ENCODE results near the gene GPX4. TPM values are rescaled to one million over a fixed set of nuclear protein-coding genes. Genes with fewer than 3 reads are reported as not detected.

Gene GPX4
- total RNA-seq, 1 experiment from 2014 or later: 577 TPM

- CTCF ChIA-PET: no interaction called here
- no peak overlapping the region for H3K4me3 ChIP-seq (ENCODE audit: low read depth in 2 of 2, low read length in 2 of 2)
- in situ Hi-C loops (cut with HindIII; ENCODE audit: low pct_unique_long_range_greater_than_20kb, low sequenced_read_pairs): no loop called here
These were observed 2.5 kb upstream of the GPX4 start for GRCh38 chr19:1101337-1101698.

GRCh38 chr19:1102407-1103131 lies 1.2 kb upstream of the GPX4 start:
- POLR2A ChIA-PET: interaction anchor here (0.6 to 0.9 kb wide), 2 partner anchors 9 to 12 kb away, joined by 3 to 10 read pairs; no protein-coding TSS in a partner anchor
- in situ Hi-C loops (cut with HindIII; ENCODE audit: low pct_unique_long_range_greater_than_20kb, low sequenced_read_pairs) (no loop called here), intact Hi-C loops (cut with micrococcal nuclease; ENCODE audit: unreplicated experiment) (no loop called here)
- DNase-seq (ENCODE audit: low read depth, low spot score) (peak; percentile 92), ATAC-seq (peak; percentile 2; the same call in 1 of the 2 replicates)
- Histone ChIP-seq H3K9me3 (ENCODE audit: control insufficient read depth, insufficient read depth, low read depth, low read length) (no peaks in the 10 kb centered on the region), H3K4me1 (ENCODE audit: control insufficient read depth, insufficient read depth, low read length) (peaks cover 46% of the 10 kb centered on the region), H3K36me3 (ENCODE audit: control insufficient read depth, insufficient read depth, low read length) (no peaks in the 10 kb centered on the region; the same call in 1 of the 2 replicates), H3K27ac (ENCODE audit: low read length) (peak overlapping the region; percentile 84), H3K27me3 (ENCODE audit: control insufficient read depth, insufficient read depth, low read length) (no peaks in the 10 kb centered on the region), H3K4me3 (ENCODE audit: low read depth in 2 of 2, low read length in 2 of 2) (no peak overlapping the region; a peak in 1 of 4 replicates)
- TF ChIP-seq POLR2AphosphoS5 (IDR thresholded peaks at IDR 0.05; ENCODE audit: low read depth, low read length) (peak; percentile 43; the same call in 1 of the 2 replicates), SIN3A (IDR thresholded peaks at IDR 0.05; ENCODE audit: borderline replicate concordance, insufficient read depth, low read depth, low read length) (no peak)
- BruUV-seq (replicated peaks): no TSS peak
- CTCF ChIA-PET: no interaction called here

More at GRCh38 chr19:1101337-1101698, 2.5 kb upstream of the GPX4 start:
- intact Hi-C loops (cut with micrococcal nuclease; ENCODE audit: unreplicated experiment): no loop called here
- Histone ChIP-seq H3K9me3 (ENCODE audit: control insufficient read depth, insufficient read depth, low read depth, low read length) (no peaks in the 10 kb centered on the region), H3K36me3 (ENCODE audit: control insufficient read depth, insufficient read depth, low read length) (no peaks in the 10 kb centered on the region; the same call in 1 of the 2 replicates), H3K27me3 (ENCODE audit: control insufficient read depth, insufficient read depth, low read length) (no peaks in the 10 kb centered on the region), H3K27ac (ENCODE audit: low read length) (peak overlapping the region; percentile 84), H3K4me1 (ENCODE audit: control insufficient read depth, insufficient read depth, low read length) (peaks cover 37% of the 10 kb centered on the region)
- TF ChIP-seq SIN3A (IDR thresholded peaks at IDR 0.05; ENCODE audit: borderline replicate concordance, insufficient read depth, low read depth, low read length): no peak
- TF ChIP-seq POLR2AphosphoS5 (IDR thresholded peaks at IDR 0.05; ENCODE audit: low read depth, low read length): no peak
- no peak for TF ChIP-seq CTCF (IDR thresholded peaks at IDR 0.05)
- TF ChIP-seq REST (IDR thresholded peaks at IDR 0.05; ENCODE audit: insufficient read depth in 1 of 2, low read depth in 2 of 2, low read length in 1 of 2): no peak
- TF ChIP-seq TCF7L2 (IDR thresholded peaks at IDR 0.05; ENCODE audit: low read depth, low read length): no peak
- POLR2A ChIA-PET: interaction anchor here (1.3 kb wide), 1 partner anchor 15 kb away, joined by 3 read pairs; no protein-coding TSS in a partner anchor
- no TSS peak for BruUV-seq (replicated peaks)
- no peak for DNase-seq (ENCODE audit: low read depth, low spot score)
- ATAC-seq: no peak

Measured in Panc1 (cell line).